NCI-H146 treated with DMSO at 0.1 percent for 48 hours (cell line): Measurements from ENCODE around the gene PHAF1.
A peak's percentile ranks its signal among the peaks of the same experiment; 100 is the strongest.

Experiments
- DNase-seq: peaks from one replicate; lab custom pipeline; 2025; ENCODE audit not compliant: unreplicated experiment; lab: John Stamatoyannopoulos, UW

Gene PHAF1

DNA sequence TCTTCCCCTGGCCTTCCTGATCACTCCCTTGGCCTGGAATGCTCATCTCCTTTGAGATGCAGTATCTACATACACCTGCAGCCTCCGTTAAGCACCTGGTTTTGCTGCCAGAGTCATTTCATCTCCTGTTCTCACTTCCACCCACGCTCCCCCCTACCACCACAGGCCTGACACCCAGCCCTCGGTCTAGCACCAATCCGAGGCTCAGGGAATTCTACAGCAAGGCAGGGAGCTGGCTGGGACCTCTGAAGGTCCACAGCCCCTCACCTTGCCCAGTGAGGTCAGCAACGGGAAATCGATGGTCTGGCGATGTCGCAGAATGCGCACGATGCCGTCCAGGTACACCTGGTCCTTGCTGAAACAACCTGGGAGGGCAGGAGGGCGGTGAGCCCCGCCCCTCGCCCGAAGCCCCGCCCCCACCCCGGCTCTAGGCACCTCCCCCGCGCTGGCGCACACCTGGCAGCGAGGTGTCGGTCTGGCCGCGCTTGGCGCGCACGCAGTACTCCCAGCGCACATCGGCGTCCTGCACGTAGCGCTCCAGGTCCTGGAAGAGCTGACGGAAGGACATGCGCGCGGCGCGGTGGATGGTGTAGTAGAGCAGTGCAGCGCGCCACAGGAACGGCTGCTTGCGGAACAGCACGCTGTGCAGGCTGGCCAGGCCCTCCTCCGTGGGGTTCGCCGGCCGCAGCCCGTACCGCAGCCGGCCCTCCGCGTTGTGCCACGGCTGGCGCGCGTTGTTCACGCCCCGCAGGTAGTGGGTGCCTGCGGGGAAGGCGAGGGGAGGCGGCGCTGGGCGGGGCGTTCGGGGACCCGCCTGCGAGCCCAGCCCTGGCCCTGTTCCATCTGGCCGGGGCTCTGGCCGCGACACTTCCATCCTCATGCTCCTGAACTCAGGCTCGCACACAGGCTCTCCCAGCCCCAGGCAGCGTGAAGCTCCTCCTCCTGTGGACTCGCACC is 68.3 kb downstream of the PHAF1 start:
- DNase-seq = peak; percentile 78

DNA sequence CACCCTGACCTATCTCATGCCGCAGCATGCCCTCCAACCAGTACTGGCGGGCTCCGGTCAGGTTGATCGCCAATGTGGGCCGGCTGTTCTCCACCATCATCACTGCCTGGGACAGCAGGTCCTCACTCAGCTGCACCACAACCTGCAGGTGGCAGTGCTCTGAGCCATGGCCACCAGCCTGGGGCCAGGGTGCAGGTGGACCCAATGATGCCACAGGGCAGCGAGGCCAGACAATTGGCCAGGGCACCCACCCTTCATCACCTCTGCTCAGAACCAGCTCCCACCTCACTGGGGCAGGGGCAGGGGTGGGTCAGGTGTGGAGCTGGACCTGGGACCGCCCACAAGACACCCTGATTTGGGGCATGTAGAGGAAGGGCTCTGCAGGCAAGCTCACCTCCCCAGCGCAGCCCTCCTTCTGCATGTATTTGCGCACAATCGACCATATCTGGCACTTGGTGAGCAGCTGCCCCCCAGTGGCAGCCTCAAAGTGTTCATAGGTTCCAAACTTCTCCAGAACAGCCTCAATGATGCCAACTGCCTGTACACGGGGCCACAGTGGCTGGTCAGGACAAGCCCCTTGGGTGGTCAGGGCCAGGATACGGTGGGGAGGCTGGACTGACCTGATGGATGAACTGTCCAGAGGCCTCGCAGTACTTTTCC is 69.8 kb downstream of the PHAF1 start:
- DNase-seq = no peak

DNA sequence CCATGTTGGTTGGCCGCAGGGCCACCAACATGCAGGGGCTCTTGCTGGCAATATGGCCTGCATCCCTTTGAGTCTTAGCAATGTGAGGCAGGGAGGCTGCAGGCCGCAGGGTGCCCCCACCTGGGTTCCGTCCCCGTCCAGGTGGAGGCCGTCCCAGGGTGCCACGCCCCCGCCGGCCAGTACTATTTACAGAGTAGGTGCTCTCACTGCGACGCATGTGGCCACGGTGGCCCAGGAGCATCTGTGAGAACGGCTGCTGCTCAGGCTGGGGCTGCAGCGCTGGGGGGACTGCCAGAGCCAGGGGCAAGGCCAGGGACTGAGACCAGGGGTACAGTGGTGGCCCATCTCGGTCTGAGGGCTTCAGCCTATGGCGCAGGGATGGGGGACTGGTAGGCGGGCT is 70.4 kb downstream of the PHAF1 start:
- no peak for DNase-seq

DNA sequence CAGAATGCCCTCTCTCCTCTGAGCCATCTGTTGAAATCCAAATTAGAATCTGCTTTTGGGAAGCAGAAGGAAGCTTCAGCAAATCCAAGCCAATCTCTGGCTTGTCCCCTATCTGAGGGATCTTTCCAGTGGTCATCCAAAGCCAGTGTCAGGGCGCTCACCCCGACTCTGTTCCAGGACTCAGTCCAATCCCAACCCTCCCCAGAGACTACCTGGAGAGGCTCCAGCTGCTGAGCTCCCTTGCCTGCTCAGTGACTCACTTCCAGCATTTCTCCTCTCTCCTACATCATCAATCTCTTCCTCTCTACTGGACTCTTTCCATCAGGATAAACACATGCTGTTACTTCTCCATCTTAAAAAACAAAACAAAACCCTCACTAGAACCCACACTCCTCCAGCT is 71.6 kb downstream of the PHAF1 start:
- DNase-seq = no peak

DNA sequence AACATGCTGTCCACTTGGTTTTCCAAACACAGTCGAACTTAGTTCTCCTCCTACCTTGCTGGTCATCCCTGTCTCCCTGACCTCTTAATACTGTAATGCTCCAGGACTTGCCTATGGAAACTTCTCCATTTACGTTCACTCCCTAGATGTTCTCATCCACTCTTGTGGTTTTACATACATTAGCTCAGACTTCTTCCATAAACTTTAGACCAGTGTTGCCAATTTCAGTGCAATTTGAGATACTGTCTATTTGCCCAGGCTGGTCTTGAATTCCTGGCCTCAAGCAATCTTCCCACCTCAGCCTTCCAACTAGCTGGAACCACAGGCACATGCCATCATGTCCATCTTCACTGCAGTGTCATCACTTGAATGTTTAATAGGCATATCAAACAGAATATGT is 72.5 kb downstream of the PHAF1 start:
- no peak for DNase-seq

DNA sequence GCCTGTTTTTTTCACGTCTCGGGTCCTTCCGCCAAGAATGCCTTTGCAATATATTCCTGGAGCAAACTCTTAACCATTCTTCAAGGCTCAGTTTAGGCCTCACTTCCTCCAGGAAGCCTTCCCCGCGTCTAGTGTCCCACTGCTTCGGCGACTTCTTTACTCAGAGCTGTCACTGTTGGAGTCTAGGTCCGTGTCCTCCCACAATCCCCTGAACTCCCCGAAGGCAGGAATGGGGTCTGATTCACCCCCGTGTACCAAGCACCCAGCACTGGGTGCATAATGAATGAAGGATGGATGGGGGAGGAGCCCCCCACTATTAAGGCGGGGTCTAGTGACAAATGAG is 73.5 kb downstream of the PHAF1 start:
- no peak for DNase-seq

DNA sequence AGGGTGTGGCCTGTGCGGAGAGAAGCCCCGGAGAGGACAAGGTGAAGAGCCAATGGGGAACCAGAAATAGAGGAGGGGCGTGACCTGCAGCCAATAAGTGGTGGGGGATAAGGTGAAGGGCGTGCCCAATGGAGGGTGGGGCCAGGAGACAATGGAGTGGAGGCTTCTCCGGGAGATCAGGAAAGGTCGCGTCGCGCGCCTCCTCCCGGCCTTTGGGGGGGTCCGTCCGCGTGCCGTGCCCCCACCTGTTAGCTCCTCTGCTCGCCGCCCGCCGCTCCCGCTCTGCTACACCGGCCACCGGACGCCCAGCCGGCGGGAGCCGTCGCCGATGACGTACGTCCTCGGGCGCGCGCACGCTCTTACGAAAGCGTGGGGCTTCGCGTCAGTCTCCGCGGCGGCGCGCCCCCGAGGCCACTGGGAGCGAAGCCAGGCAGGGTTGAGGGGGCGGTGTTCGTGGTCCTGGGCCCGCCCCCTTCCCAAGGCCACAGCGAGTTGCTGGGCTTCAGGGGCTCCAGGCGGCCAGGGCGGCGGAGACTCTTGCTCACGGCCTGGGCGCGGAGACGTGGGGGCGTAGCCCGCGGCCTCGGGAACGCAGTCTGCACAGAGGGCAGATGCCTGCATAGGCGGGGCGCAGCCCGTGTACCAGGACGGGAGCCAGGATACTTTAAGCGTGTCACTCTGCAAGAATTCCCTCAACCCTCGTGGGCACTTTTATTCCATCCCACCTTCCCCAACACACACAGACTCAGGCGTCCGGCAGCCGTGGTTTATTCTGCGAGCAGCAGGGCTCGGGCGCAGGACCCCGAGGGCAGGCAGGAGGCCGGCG is 74.1 kb downstream of the PHAF1 start, which contains the start of gene MATCAP1:
Gene MATCAP1, minus strand, starts transcription at position 337 of the 826 bp plus-strand sequence. CDS start 3,353 bp downstream, outside the sequence.
- DNase-seq = peak; percentile 93

DNA sequence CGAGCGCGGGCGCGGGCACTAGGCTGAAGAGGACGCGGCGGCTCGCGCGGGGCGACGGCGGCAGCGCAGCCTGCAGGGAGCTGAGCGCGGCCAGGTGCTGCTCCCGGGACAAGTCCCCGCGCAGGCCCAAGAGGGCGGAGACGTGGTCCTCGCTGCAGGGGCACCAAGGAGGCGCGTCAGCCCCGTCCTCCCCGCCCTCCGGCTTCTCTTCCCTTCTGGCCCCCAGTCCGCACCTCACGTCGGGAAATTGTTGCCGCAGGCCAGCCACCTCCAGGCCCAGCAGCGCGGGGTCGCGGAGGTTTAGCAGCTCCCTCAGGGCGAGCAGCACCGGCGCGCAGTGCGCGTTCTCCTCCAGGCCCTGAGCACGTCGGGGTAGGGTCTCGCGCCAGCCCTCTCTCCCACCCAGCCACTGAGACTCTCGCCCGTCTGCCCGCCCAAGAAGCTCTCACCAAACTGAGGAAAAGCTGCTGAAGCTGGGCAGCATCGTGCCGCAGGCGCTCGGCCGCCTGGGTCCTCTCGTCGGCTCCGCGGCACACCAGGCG is 74.8 kb downstream of the PHAF1 start:
- no peak for DNase-seq

DNA sequence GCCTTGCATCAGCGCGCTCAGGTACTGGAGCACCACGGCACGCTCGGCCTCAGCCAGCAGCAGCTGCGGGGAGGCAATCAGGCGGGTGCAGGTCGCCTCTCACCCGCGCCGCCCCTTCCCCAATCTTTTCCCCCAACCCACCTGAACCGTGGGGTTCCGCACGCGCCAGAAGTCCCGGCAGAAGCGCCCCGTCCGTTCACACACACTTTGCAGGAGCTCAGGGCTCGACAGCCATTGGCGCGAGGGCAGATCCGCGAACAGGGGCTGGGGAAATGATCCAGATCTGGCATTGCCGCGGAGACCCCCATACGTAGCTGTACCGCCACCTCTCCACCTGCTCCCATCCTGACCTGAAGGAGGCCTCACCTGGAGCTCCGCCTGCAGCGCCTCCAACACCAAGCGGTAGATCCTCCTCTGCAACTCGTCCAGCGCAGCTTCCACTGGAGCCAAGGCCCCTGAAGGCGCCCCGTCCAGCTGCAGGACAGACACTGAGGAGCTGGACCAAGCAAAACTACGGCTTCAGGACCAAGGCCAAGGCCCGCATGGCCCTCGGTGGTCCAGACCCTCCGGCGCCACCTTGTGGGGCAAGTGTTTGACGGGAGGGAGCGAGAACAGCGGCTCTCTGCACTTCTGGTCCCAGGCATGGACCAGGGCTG is 75.4 kb downstream of the PHAF1 start:
- peak; percentile 18 for DNase-seq

DNA sequence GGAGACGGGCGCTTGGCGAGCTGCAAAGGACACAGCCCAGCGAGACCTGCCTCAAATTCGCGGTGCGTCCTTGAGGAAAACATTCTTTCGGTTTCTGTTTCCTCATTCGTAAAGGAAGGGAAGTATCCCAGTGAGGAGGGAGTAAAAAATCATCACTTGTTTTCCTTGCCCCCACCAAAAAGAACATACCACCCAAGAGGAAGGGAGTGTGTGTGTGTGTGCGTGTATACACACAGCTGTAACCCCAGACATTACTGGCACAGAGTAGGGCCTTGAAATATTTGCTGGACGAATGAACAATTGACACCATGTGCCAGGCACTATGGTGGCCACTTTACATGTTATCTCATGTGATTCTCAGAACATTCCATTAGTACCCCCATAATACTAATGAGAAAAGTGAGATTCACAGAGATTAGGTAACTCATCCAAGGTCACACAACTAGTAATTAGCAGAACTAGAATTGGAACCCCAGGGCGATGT is 76.0 kb downstream of the PHAF1 start:
- no peak for DNase-seq

DNA sequence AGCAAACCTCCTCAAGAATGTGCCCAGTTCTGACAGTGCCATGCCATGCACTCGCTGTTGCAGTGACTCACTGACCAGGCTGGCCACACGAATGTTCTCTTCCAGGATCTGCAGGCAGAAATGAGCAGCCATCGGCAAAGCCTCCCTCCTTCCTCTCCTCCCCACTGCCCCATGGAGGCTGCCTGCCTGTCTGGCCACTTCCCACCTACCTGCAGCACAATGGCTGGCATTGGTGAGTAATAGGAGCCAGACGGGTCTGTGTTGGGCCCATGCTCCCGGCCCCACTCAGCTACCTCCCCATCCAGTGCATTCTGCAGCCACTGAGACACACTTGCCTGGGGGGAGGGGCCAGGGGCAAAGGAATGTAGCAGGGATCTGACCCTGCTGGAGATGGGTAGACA is 76.8 kb downstream of the PHAF1 start:
- no peak for DNase-seq

DNA sequence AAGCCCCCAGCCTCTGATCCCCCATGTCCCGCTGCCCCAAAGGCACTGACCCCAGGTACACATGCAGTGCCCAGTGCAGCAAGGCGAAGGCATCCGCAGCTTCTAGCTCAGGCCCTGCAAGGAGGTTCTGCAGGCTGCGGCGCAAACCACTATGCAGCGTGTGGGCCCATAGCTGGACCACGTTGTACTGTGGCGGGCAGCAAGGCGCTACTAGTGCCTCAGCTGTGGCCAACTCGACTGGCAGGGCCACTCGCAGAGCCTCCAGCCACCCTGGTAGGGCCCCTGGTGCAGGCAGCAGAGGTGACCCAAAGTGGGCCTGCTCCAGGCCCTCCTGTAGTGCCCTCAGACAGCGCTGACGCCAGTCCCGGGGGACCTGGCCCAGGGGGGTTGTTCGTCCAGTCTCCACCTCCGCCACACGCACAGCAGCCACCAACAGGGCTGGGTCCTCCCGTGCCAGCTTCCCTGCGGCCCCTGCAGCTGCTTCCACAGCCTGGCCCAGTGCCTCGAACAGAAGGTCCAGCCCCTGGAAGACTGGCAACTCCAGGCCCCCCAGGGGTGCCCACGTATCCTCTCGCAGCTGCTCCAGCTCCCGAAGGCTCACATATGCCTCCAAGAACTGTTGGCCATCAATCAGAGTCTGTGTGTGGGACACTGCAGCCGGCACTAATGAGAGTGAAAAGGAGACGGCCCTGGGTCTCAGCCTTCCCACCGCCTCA is 77.6 kb downstream of the PHAF1 start:
- DNase-seq = no peak

DNA sequence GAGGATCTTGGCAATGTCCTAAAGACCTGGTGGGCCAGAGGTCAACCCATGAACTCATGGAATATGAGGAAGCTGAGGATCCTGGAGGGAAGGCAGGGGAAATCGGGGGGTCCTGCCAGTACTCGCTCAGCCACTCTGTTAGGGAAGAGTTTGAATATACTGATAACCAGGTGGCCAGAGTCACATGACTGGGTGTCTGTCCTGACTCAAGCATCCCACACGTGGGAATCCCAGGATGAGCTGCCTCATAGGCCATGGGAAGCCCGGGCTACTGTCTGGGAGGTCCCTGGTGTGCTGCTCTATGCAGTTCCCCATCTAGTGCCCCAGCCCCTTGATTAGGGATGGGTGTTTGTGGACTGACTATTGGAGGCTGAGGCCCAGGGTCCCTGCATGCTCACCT is 78.6 kb downstream of the PHAF1 start:
- no peak for DNase-seq

DNA sequence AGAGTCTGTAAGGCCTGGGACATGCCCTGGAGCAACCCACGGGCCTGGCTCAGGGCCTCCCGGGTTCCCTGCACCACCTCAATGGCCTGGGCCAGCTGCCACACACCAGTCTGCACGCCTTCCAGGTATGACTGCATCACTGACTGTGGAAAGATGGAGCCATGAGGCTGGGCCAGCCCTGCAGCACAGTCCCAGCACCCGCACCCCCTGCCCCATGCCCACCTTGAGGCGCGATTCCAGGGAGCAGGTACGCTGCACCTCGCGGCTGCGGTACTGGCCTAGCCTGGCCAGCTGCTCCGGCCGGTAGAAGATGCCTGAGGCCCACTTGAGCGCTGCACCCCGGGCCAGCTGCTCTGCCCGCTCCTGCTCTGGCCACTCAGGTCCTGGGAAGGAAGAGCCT is 79.1 kb downstream of the PHAF1 start:
- no peak for DNase-seq

DNA sequence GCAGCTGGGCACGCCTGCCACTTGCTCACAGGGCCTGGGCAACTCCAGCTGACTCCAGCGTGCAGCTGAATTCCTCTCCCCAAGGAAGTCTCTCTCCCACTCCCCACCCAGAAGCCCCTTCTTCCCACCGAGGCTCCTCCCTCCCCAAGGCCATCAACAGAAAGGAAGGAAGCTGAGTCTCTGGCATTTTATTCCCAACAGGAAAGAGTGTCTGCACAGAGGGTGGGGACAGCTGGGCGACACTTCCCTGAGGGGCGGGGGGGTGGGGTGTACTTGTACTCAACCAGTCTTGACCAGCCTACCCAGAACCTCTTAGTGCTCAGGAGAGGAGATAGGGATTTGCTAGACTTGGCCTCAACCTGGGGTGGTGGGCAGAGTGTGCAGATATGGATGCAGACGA is 80.3 kb downstream of the PHAF1 start, which contains the start of gene EXOC3L1:
Gene EXOC3L1, minus strand, starts transcription at position 96 of the 400 bp plus-strand sequence. CDS start 460 bp downstream, outside the sequence.
- DNase-seq = no peak

DNA sequence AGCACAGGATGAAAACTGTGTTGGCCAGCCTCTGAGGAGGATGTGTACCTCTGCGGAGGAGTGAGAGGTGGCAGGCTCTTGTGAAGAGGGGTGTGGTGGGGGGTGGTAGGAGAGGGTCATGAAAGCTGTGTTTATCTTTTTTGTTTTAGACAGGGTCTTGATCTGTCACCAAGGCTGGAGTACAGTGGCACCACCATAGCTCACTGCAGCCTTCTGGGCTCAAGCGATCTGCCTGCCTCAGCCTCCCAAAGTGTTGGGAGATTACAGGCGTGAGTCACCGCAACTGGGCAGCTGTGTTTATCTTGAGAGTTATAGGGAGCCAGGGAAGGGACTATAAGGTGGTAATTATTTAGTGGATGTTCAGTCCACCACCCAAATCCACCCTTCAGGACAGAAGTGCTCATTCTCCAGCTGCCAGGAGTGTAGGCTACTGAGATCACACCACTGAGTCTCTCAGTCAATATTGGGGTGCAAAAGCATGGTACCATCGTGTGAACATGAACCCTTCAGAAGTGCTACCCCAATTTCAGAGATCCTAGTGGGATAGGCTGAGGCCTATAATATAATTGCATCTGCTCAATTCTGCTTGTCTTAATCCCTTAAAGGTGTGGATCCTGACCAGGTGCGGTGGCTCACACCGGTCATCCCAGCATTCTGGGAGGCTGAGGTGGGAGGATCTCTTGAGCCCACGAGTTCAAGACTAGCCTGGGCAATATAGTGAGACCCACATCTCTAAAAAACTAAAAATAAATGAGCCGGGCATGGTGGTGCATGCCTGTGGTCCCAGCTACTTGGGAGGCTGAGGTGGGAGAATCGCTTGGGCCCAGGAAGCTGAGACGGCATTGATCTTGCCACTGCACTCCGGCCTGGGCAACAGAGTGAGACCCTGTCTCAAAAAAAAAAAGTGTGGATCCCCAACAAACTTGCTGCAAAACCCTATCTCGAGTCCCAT is 81.0 kb downstream of the PHAF1 start:
- no peak for DNase-seq

DNA sequence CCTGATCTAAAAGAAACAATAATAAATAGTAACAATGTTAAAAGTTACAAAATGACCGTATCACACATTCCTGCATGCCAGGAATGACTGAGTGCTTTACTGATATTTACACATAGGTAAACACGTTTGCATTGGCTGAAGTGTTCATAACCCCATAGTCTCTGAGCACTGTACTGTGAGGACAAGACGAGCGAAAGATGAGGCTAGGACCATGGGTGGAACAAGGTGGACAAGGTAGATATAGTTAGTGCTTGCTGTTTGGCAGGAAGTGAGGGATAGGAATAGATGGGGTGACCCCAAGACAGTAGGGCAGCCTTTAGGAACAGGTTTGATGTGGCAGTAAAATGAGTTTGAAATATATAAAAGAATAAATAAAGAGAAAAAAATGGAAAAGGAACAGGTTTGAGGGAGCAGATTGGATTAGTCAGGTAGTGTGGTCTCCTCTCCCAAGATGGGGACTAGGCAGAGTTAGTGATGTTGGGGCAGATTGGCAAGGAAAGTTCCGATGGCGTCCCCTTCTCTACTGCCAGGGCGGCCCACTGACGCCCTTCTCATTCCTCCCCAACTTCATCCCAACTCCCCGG is 81.8 kb downstream of the PHAF1 start:
- DNase-seq = no peak

DNA sequence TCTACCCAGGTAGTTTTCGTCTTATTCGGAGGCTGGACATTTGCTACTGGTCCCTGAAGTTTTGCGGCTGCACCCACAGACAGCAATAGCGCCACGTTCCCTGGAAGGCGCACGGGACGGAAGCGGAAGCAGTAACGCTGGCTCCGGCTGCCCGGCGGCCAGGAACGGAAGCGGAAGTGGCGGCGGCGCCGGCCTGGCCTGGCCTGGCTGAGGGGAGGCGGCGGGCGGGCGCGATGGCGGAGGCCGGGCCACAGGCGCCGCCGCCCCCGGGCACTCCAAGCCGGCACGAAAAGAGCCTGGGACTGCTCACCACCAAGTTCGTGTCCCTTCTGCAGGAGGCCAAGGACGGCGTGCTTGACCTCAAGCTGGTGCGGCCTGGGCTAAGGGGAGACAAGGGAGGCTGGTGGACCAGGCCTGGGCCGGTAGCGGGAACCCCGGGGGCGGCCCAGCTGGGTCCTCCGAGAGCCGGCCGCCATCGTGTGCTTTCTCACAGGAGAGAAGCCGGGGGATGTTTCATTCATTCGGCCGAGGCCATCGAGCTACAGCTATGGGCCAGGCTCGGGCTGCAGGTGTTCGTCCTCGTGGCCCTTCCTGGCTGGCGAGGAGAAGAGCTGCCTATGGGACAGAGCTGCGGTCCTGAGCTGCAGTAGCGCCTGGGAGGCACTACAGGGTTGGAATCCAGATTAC is 82.4 kb downstream of the PHAF1 start, which contains the start of gene E2F4:
Gene E2F4, plus strand, starts transcription at position 161 of the 687 bp plus-strand sequence. Its CDS starts 73 bp downstream, at position 234.
- peak; percentile 51 for DNase-seq
